ENCODE results near the gene NFS1. TPM values are rescaled to one million over a fixed set of nuclear protein-coding genes. Genes with fewer than 3 reads are reported as not detected.

Gene NFS1
- total and polyA plus RNA-seq, 2 of the 4 experiments (the other 2 are of a cell fraction) = 16.5 to 35.6 TPM

GRCh38 chr20:35635652-35636051 lies 63.5 kb downstream of the NFS1 start:
- Histone ChIP-seq H3K18ac (ENCODE audit: low read depth, low read length) (no peak overlapping the region), H2BK5ac (ENCODE audit: low read depth, low read length, poor library complexity, severe bottlenecking) (no peak overlapping the region), H3K4ac (ENCODE audit: low read depth, low read length) (no peak overlapping the region), H3K23ac (ENCODE audit: low read depth, low read length) (no peak overlapping the region; the same call in 1 of the 2 replicates), H3K4me1 (ENCODE audit: control insufficient read depth, insufficient read depth, low read length) (peaks cover 11% of the 10 kb centered on the region), H3K9ac (ENCODE audit: low read depth, low read length) (no peak overlapping the region), H4K8ac (ENCODE audit: low read depth in 2 of 2, low read length in 2 of 2) (no peak overlapping the region), H3K9me1 (ENCODE audit: insufficient read depth, low read length) (peaks cover 35% of the 10 kb centered on the region), H3K79me1 (ENCODE audit: low read depth in 1 of 2, low read length in 2 of 2) (peaks cover 46 to 91% of the 10 kb centered on the region in 2 experiments), H2BK20ac (ENCODE audit: low read depth, low read length) (no peak overlapping the region), H3K4me3 (ENCODE audit: insufficient read depth, low read depth, low read length) (no peak overlapping the region), H3K4me2 (ENCODE audit: low read depth, low read length) (no peak overlapping the region), H2AK9ac (replicated peaks; ENCODE audit: low read depth, low read length, poor library complexity) (no peak overlapping the region), H4K20me1 (ENCODE audit: insufficient read depth, low read length) (peaks cover 82% of the 10 kb centered on the region), H3K9me3 (ENCODE audit: control insufficient read depth, insufficient read depth, low read length) (no peaks in the 10 kb centered on the region), H2AFZ (replicated peaks; ENCODE audit: low read length, poor library complexity) (no peak overlapping the region), H4K91ac (ENCODE audit: insufficient read depth, low read depth, low read length) (no peak overlapping the region), H3K27ac (ENCODE audit: insufficient read depth, low read length) (no peak overlapping the region), H2BK120ac (ENCODE audit: low read depth, low read length) (no peak overlapping the region), H4K5ac (ENCODE audit: low read depth, low read length) (no peak overlapping the region), H3K27me3 (ENCODE audit: control insufficient read depth, insufficient read depth, low read length) (no peaks in the 10 kb centered on the region), H2BK15ac (ENCODE audit: low read depth, low read length) (no peak overlapping the region), H2AK5ac (ENCODE audit: low read depth, low read length) (no peak overlapping the region), H3K56ac (ENCODE audit: extremely low read depth, insufficient read depth, low read length) (no peak overlapping the region), H3K14ac (replicated peaks; ENCODE audit: low read depth, low read length) (no peak overlapping the region), H3K36me3 (ENCODE audit: control insufficient read depth, insufficient read depth, low read length) (peaks cover 16% of the 10 kb centered on the region)
- ChIA-PET CTCF (no interaction called here), POLR2A (ENCODE audit: unreplicated experiment) (no interaction called here)
- TF ChIP-seq MAZ (IDR thresholded peaks at IDR 0.05; ENCODE audit: borderline replicate concordance, low read depth, low read length) (no peak), RCOR1 (IDR thresholded peaks at IDR 0.05; ENCODE audit: insufficient replicate concordance, low read length) (no peak), RFX5 (IDR thresholded peaks at IDR 0.05; ENCODE audit: low read depth, low read length) (no peak), ELK1 (IDR thresholded peaks at IDR 0.05; ENCODE audit: borderline replicate concordance, low read depth, low read length) (no peak), RAD21 (IDR thresholded peaks at IDR 0.05; ENCODE audit: low read length) (no peak), SMC3 (IDR thresholded peaks at IDR 0.05; ENCODE audit: low read depth, low read length) (no peak), POLR2A (IDR thresholded peaks at IDR 0.05; ENCODE audit: low read depth, low read length) (no peak), CEBPB (IDR thresholded peaks at IDR 0.05; ENCODE audit: low read depth, low read length) (no peak), NFE2L2 (IDR thresholded peaks at IDR 0.05; ENCODE audit: low read depth, low read length) (no peak), FOS (IDR thresholded peaks at IDR 0.05; ENCODE audit: low read depth, low read length) (no peak), BHLHE40 (IDR thresholded peaks at IDR 0.05; ENCODE audit: low read depth, low read length) (no peak), MXI1 (IDR thresholded peaks at IDR 0.05; ENCODE audit: borderline replicate concordance, low read depth, low read length) (no peak)
- in situ Hi-C loops (cut with MboI; ENCODE audit: low sequenced_read_pairs) (no loop called here), intact Hi-C loops (cut with micrococcal nuclease) (no loop called here), dilution Hi-C loops (cut with HindIII; ENCODE audit: low sequenced_read_pairs, unreplicated experiment) (no loop called here)
- peak; percentile 57 for ATAC-seq (ENCODE audit: low read depth)
- WGBS, 2 experiments (ENCODE audit: extremely low coverage in 2 of 2, insufficient read length in 1 of 2) = 26% methylated on average over 4 of the region's 4 CpGs; no CpG with 5 or more reads in 1 of the 2 experiments
- BruUV-seq (replicated peaks) = no TSS peak
- DNase-seq = no peak
